ENCODE data around the gene FOXN4. TPM values are rescaled to one million over a fixed set of nuclear protein-coding genes. Genes with fewer than 3 reads are reported as not detected.

Gene FOXN4
- total and polyA plus RNA-seq, 9 of the 15 experiments (the other 6 are each of a cell fraction or from before 2014, with no cell fraction given) = not detected

- TF ChIP-seq ZBTB9 (CRISPR knock-in tag; IDR thresholded peaks at IDR 0.05) (no peak), KHSRP (IDR thresholded peaks at IDR 0.05) (no peak), POLR2AphosphoS5 (IDR thresholded peaks at IDR 0.05; ENCODE audit: control insufficient read depth, insufficient read depth, low read depth, low read length) (no peak), MLX (CRISPR knock-in tag; conservative IDR thresholded peaks at IDR 0.05) (no peak), ZBTB43 (CRISPR knock-in tag; IDR thresholded peaks at IDR 0.05) (no peak), CHAMP1 (IDR thresholded peaks at IDR 0.05) (no peak)
These were observed 6.3 kb downstream of the FOXN4 start (continued) for GRCh38 chr12:109302770-109303169.
